HG02623 (cell line): ENCODE measurements around the gene TRIP12.
A peak's percentile ranks its signal among the peaks of the same experiment; 100 is the strongest.
"Not testable (repeated sequence)": the region's sequence is repeated elsewhere in the genome, so short reads cannot be mapped to it uniquely, and the experiment has no call there.

Source experiments
- ATAC-seq: cut with Tn5 transposase; IDR thresholded peaks from one replicate; pipeline ENCODE4 v1.9.1; 2021; ENCODE audit warnings: moderate library complexity; ENCODE audit not compliant: unreplicated experiment

The TRIP12 gene

GRCh38 chr2:229921892-229922448, at the start of gene TRIP12:
TSS of gene TRIP12 (minus strand) at chr2:229922009. CDS start at chr2:229880079, 41,930 bp downstream.
- ATAC-seq: peak; percentile 66

- no peak for ATAC-seq
Measured at GRCh38 chr2:229971298-229971790, 49.5 kb upstream of the TRIP12 start.

DNA sequence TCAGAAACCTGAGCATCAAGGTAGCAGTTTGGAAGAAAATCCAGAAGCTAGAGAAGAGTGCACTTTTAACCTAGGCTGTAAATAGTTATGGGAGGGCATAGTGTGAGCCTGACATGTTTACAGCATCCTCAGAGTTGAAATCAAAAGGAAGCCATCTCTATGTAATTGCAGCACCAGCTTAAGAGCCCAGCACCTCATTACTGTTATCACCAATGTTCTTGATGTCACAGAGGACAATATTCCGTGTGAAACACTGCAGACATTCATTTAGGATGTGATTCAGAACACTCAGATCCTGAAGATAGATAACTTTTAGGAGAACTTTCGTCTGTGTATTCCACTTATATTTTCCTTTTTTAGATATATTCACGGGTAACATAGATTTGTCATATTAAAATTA, 48.6 kb upstream of the TRIP12 start:
- no peak for ATAC-seq

DNA sequence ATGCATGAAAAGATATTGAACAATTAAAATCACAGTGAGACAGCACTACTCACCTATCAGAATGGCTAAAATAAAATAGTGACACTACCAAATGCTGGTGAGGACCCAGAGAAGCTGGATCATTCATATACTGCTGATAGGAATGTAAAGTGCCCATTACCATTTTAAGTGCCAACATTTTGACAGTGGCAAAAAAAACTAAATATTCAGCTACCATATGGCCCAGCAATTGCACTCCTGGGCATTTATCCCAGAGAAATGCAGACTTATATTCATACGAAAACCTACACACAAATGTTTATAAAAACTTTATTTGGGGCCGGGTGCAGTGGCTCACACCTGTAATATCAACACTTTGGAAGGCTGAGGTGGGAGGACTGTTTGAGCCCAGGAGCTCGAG, 48.1 kb upstream of the TRIP12 start:
- ATAC-seq: no peak

- ATAC-seq: not testable (repeated sequence)
Measured at GRCh38 chr2:229963596-229963995, 41.8 kb upstream of the TRIP12 start.

DNA sequence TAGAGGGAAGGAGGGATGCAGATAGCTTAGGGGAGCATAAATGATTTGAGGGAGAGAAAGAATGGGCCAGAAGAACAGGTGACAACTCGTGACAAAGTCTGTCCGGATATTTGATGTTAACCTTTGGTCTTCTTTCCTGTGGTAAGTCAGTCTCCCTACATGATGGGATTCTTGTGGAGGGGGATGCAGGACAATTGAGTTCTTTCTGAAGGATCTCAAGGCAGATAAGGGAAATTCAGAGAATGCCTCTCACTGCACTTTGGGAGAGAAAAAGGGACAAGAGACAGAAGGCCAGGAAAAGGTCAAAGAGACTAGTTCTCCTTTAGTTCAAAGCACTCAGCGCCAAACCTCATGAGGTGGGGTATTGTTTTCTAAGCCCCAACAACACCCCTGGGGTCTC, 34.7 kb upstream of the TRIP12 start:
- no peak for ATAC-seq

- no peak for ATAC-seq
Measured at GRCh38 chr2:229955663-229956062, 33.9 kb upstream of the TRIP12 start.

DNA sequence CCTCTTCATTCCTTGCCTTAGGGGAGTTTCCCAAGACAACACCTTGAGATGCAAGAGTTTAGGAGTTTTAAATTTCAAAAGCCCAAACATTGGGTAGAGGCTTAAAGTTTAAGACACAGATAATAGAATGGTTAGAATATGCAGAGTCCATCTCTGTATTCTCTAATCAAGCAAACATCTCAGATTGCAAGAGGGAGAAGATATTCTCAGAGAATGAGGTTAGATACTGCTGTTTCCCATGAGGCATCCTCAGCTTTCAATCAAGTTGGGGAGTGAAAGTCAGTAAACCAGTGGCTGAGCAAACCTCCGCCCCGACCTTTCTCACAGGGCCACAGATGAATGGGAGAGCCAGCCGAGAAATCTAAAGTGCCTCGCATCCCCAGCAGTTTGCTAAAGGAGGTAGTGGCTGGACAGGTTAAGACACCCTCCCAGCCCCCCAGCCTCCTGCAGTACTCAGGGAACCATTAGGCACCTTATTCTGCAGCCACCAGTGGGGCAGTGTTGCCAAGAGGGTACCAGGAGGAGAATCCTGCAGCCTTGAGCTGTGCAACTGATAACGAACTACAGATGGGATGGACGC, 30.5 kb upstream of the TRIP12 start:
- no peak for ATAC-seq

DNA sequence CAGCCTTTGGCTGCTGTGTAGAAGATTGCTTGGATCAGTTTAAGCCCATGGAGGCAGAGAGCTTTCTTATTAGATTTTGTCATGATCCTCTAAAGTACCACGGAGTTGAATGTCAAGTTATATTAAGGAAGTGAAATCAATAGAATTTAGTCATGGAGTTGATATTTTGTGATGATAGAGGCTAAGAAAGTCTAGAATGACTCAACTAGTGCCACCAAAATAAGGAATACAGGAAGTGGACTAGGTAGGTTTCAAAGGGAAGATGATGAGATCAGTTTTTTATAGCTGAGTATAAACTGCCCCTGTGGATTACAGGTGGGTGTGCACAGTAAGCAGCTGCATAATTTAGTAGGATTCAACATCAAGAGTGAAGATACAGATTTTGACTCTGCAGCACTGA, 25.7 kb upstream of the TRIP12 start:
- no peak for ATAC-seq

DNA sequence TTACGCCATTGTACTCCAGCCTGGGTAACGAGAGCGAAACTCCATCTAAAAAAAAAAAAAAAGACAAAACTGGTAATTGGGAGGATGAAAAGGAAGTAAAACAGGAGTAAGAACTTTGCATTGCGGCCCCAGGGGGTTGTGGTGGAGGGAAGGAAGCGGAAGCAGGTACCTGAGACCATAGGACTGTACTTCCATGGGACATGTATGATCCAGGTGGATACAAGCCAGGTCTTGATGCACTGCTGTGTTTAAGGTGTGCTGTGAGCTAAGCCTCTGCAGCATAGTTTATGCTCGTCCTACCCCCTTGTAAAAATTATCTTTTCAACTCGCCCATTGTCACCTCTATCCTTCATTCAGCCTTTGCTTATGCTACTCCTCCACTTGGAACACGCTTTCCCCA, 24.2 kb upstream of the TRIP12 start:
- no peak for ATAC-seq

GRCh38 chr2:229943770-229944449, 22.1 kb upstream of the TRIP12 start:
- no peak for ATAC-seq

GRCh38 chr2:229943171-229943570, 21.4 kb upstream of the TRIP12 start:
- ATAC-seq: no peak

GRCh38 chr2:229942671-229943070, 20.9 kb upstream of the TRIP12 start:
- no peak for ATAC-seq

DNA sequence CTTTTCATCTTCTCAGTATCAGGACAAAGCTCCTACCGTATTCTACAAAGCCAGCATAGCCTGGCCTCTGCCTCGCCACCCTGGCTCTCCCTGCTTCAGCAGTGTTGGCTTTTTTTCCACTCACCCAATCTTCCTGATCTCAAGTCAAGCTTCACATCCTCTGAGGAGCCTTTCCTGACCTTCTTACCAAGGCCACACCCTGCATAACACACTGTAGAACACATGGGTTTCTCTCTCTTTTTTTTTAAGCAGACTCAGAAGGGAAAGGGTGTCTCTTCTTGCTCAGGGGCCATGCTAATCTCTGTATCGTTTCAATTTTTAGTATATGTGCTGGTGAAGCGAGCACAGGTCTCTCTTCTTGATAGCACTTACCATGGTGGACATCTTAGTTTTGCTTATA, 15.7 kb upstream of the TRIP12 start:
- ATAC-seq: no peak

- no peak for ATAC-seq
Measured at GRCh38 chr2:229931241-229931640, 9.4 kb upstream of the TRIP12 start.

DNA sequence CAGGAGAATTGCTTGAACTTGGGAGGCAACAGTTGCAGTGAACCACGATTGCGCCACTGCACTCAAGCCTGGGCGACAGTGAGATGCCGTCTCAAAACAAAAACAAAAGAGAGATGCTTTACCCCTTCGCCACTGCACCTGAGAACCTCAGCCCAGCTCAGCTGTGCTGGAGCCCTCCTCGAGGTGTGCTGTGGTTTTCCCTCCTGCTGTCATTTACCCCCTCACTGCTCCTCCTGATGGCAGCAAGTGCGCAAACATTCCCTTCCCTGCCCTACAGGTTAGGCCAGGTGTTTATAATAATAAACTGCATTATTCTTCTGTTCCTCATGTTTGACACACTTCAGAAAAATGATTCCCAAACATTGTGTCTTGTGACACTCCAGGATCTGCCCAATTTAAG, 8.8 kb upstream of the TRIP12 start:
- ATAC-seq: no peak

- no peak for ATAC-seq
Measured at GRCh38 chr2:229927817-229928321, 6.1 kb upstream of the TRIP12 start.

DNA sequence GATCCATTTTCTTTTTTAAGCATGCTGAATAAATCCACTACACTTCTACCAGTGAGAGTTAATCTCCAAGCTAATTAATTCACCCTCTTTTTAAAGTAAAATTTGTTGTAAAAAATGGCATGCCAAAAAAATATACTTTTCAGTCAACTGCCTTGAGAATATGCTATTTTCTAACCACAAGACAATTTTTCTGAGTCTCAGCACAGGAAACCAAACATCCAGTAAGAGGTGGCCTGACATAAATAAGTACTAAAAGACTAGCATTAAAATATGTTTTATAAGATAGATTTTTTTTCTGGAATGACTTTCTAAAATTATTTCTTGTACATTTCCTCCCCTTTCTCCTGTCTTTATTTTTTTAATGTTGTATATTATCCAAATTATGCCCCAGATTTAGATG, 3.4 kb upstream of the TRIP12 start:
- no peak for ATAC-seq

DNA sequence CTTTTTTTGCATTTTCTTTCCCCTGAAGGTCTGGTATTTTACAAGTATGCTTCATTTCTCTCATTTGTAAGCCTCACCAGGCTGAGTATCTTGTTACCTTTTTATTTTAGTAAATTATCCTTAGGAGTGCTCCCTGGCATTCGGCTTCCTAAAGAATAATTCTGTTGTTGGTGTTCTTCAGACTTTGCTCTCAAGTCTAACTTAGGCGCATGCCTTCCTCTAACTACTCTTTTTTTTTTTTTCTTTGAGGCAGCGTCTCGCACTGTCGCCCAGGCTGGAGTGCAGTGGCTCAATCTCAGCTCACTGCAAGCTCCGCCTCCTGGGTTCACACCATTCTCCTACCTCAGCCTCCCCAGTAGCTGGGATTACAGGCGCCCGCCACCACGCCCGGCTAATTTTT, 2.7 kb upstream of the TRIP12 start:
- not testable (repeated sequence) for ATAC-seq

DNA sequence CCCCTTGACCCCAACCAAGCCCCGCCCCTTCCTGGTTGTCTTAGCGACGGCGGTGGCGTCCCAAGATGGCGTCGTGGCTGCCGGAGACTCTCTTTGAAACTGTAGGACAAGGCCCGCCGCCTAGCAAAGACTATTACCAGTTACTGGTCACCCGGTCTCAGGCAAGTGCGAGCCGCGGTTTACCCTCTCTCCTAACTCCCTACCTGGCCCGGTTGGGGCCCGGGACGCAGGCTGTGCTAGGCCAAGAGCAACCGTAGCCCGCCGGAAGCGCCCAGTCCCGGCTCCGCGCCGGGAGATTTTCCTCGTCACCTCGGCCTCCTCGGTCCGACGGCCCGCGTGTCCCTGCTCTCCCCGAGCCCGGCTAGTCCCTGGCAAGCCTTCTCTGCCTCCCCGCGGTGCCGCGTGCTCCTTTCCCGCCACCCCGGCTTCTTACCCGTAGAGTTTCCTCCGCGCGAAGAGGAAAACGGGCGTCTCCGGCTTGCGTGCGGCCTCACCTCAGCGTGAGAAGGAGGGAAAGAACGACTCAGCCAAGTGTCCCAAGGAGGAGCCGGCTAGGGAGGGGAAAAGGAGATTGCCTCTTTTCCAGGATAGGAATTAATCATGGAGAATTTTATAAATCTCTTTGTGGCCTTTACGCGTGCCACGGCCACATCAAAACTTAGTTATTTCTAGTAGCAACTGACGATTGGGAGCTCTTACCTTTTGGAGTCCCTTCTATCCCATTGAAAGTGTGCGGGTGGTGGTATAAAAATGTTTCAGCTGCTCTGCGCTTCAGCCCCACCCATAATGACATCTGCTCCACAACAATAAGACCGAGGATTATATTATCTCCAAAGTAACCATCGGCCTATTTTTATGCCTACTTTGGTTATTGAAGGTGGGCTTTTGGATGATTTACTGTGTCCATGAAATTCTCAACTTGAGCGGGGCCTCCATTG, 909 bp upstream of the TRIP12 start, which contains the start of gene FBXO36:
Gene FBXO36, plus strand, starts transcription at position 55 of the 938 bp plus-strand sequence. Its CDS starts 11 bp downstream, at position 66.
- peak; percentile 59 for ATAC-seq
